HG03060 (cell line): ENCODE data around the gene PNPO.

Source experiments
- ATAC-seq: cut with Tn5 transposase; IDR thresholded peaks from one replicate; pipeline ENCODE4 v1.9.1; 2021; ENCODE audit warnings: low read depth, moderate number of reproducible peaks; ENCODE audit not compliant: unreplicated experiment

Gene PNPO

DNA sequence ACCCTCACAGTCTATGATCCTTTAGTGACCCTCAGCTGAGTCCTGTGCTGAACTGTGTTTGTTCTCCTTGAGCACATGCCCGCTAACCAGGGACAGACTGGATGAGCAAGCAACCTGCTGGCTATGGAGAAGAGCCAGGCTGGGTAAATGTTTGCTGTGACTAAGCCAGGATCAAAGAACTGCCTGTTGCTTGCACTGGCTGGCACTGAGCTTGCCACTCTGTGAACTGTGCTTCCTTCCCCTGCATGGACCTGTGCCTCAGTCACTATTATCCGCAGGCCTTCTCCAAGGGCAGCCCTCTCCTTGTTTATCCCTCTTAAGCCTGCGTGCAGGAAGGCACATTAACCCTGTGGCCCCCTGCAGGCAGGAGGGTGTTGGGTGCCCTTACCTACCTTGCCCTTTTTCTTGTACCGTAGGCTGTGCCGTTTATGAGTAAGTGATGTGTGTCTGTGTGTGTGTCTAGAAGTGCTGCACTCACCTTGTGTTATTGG lies 7.4 kb downstream of the PNPO start:
- no peak for ATAC-seq

- no peak for ATAC-seq
Observed at GRCh38 chr17:47949197-47949759, 7.9 kb downstream of the PNPO start.

- no peak for ATAC-seq
Observed at GRCh38 chr17:47949946-47950345, 8.6 kb downstream of the PNPO start.

DNA sequence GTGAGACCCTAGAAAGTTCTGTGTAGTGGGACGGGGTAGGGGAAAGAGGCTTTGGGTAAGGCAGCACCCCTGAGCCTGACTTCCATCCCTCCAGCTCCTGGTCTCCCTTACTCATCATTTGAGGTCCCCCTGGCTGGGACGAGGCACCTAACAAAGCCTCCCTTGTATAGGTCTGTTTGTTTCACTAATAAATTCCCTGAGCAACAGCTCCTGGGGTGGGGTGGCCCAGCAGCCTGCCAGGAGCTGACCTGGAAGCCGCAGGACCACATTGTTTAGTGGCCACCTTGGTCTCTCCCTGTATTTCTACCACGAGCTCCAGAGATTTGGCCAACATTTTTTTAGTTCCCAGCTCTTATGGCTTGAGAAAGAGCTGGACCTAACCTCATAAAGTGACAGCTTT lies 9.1 kb downstream of the PNPO start:
- ATAC-seq = no peak

DNA sequence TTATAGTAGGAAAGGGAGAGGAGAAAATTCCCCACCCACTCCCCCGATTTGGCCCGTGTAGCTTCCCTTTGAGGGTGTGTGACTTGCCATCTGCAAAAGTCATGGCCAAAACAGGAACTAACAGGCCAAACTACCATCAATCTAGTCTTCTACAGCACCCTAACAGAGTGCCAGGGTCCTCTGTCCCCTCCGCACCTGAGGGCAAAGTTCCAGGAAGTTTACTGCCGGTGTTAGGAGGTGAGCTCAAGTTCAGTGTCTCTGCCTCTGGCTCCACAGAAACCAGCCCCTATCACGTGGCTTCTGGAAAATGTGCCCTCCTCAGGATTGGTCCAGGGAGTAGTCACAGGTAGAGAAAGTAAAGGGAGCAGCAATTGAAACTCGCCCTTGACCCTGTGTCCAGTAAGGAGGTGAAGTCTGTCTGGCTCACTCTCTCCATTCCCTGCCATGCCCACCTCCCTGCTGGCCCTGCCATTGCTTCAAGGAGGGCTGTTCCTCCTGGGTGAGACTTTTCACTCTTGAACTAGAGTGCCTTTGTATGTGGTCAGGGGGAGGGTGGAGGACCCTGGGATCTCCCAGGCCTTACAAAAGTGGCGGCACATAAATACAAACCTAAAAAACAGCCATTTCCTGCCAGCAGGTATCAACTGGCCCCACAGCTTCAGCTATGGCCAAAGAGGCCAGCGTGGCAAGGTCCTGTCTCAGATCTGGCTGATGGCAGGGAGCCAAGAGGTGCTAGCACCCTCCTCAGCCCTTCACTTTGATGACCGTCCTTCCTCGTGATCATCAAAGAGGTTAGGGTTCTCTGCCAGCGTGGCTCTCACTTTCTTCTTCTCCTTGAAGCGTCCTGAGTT lies 11.0 kb downstream of the PNPO start:
- no peak for ATAC-seq

DNA sequence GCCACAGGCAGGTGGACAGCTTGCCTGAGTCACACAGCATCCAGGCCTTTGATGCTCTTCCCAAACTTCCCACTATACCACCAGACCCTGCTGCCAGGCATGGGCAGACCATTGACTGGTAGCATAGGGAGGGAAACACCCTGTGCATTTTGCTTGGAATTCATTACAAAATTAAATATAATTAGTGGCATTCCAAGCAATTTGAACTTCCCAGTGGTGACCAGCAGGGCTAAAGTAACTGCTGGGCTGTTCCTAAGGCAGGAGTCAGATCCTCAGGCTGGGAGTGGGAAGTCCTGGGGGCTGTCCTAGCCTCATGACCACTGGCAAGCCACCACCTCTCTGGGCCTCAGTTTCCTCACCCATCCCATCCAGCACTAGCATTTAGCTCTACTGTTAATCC lies 12.5 kb downstream of the PNPO start:
- no peak for ATAC-seq

GRCh38 chr17:47955497-47956461 lies 14.4 kb downstream of the PNPO start:
- no peak for ATAC-seq

GRCh38 chr17:47956791-47957590 lies 15.6 kb downstream of the PNPO start:
- no peak for ATAC-seq

GRCh38 chr17:47957591-47958490 lies 16.5 kb downstream of the PNPO start, which contains the start of gene PRR15L:
Gene PRR15L (minus strand): TSS chr17:47957883. CDS start chr17:47953234, 4,649 bp downstream.
- no peak for ATAC-seq

DNA sequence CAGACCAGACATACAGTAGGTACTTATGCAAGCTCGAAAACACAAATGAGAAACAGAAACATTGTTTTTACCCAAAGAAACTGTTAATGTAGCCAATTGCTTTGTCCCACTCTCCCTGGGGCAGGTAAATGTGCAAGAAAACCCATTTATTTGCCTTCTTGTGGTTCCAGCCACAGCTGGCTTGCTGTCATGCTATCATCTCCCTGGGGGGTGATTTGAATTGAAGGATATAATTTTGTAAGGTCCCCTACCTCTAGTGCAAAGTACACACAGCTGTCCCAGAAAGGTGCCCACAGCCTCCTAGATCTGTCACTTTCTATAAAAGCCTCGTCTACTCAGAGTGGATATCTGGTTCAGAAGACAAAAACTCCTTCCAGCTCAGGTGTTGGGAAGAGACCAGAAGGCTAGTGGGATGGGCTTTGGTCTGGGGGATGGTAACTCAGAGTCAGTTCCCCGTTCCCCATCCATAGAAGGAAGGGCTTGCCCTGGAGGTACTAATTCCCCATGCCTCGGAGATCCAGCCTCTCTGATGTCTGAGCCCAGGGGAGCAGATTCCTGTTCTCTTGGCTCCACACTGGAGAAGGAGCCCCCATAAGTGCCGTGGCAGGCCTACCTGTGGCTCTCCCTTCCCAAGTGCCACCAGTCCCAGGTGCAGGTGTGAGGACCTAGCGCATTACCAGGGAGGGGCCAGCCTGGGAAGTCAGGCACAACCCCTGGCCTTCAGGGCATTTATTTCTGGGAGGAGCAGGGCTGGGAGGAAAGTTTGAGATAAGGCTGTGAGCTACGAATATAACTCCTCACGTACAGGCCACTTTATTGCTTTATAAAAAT lies 18.7 kb downstream of the PNPO start:
- ATAC-seq = no peak

- no peak for ATAC-seq
Observed at GRCh38 chr17:47961406-47961805, 20.0 kb downstream of the PNPO start.

GRCh38 chr17:47962901-47963300 lies 21.5 kb downstream of the PNPO start:
- ATAC-seq = no peak

- no peak for ATAC-seq
Observed at GRCh38 chr17:47964856-47965255, 23.5 kb downstream of the PNPO start.

DNA sequence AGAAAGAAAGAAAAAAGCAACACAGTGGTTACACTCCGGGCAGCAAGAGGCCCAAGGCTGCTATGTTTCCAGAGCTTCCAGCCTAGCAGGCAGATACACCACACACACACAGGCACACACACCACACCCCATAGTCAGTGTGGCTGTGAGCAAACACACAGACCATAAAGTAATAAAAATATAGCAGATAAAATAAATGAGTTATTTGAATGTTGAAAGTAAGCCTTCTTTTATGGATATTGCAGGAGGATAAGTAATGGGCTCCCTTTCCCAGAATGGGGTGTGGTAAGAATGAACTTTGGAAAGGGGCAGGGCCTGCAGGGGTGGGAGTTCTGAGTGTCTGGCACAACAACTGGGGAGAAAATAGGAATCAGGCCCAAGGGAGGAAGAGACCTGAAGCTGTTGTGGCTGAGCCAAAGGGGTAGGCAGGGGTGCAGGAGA lies 24.7 kb downstream of the PNPO start:
- no peak for ATAC-seq

DNA sequence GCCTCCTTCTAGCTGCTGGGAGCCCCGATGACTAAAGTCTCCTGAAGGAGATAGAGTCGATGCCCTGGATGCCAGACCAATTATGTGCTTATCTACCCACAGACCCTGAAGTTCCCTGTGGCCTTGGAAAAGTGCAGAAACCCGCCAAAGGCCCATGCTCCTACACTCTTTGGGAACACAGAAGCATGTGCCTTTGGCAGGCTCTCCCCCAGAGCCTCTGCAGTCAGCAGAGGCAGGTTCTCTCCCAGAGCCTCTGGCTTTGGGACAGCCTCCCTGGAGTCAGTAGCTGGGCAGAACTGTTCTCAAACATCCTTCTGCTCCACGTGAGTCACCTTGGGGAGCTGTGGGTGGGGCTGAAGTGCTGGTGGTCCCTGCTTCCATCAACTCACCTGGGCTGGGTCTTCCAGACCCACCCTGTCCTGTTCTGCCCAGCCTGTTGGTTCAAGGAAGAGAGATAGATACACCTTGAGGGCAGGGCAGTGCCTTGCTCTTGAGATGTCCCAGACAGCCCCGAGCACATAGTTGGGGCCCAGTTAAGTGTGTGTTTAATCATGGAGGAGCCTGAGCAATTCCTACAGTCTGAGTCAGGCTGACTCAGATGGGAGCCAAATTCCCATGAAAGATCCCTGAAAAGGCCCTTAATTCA lies 26.4 kb downstream of the PNPO start:
- ATAC-seq = no peak

- ATAC-seq = no peak
Observed at GRCh38 chr17:47968836-47969235, 27.5 kb downstream of the PNPO start.

DNA sequence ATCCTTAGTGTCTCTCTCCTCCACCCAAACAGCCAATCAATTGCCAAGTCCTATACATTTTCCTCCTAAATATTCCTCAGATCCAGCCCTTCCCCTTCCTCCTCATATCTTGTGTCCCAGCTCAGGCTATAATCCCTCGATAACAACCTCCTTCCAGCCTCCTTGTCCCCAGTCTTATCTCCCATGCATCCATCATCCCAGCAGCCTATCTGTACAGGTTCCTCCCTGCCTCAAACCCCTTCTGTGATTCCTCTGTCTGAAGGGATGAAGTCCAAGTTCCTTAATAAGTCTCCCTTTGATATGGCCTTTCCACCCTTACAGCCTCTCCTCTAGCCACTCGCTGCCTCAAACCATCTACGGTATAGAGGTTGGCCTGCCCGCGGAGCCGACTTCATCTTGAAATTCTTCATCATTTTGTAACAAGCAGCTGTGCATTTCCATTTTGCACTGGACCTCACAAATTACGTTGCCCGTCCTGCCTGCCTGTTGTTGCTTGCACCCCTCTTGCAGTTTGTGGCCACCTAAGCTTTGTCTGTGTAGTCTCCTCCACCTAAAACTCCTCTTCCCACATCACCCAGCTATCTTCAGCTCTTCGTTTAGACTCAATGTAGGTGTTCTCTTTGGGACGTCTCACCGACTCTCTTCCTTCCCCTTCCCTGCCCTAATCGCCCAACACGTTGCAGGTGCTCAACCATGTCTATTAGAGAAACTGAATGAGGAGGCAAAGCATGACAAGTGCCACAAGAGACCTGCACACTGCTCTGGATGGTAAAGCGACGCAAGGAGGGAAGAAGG lies 28.8 kb downstream of the PNPO start:
- no peak for ATAC-seq
